NCI-H2171 treated with DMSO at 0.1 percent for 48 hours (cell line): ENCODE measurements around the gene SREBF2.
A peak's percentile ranks its signal among the peaks of the same experiment; 100 is the strongest.
"Not testable (repeated sequence)": the region's sequence is repeated elsewhere in the genome, so short reads cannot be mapped to it uniquely, and the experiment has no call there.

Experiments
- DNase-seq: peaks from one replicate; lab custom pipeline; 2025; lab: John Stamatoyannopoulos, UW

Gene SREBF2

DNA sequence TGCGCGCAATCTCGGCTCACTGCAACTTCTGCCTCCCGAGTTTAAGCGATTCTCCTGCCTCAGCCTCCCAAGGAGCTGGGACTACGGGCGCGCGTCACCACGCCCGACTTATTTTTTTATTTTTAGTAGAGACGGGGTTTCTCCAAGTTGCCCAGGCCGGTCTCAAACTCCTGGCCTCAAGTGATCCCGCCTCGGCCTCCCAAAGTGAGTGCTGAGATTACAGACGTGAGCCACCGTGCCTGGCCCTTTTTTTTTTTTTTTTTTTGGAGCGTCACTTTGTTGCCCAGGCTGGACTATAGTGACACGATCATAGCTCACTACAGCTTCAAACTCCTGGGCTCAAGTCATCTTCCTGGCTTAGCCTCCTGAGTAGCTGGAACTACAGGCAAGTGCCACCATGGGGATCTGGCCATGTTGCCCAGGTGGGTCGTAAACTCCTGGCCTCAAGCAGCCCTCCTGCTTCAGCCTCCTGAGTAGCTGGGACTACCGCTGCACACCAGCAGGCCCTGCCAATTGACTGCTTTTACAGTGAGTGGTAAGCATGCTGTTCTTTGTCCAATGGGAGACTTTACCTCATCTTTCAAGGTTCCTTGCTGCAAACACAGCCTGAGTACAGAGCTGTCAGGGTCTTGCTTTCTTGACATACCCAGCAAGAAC lies 114.6 kb downstream of the SREBF2 start:
- DNase-seq = no peak

DNA sequence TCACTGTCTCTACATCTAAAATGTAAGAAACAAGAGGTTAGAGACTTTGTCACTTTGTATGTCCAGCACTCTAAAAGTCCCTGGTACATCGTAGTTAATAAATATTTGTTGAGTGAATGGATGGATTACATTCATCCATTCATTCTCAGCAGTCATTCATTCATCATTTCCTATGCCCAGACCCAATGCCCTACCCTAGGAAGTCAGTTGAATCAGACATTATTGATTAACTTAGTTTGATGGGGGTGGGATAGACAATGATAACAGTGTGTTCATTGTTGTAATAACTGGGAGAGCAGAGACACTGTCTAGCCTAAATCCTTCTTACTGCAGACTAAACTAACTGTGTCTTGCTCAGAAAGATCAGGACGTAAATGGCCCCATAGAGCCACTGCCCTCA lies 115.2 kb downstream of the SREBF2 start:
- no peak for DNase-seq

DNA sequence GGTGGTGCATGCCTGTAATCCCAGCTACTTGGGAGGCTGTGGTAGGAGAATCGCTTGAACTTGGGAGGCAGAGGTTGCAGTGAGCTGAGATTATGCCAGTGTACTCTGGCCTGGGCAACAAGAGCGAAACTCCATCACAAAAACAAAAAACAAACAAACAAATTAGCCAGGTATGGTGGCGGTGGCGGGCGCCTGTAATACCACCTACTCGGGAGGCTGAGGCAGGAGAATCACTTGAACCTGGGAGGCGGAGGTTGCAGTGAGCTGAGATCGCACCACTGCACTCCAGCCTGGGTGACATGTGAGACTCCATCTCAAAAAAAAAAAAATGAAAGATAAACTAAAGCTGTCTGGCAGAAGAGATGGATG lies 116.0 kb downstream of the SREBF2 start:
- not testable (repeated sequence) for DNase-seq

DNA sequence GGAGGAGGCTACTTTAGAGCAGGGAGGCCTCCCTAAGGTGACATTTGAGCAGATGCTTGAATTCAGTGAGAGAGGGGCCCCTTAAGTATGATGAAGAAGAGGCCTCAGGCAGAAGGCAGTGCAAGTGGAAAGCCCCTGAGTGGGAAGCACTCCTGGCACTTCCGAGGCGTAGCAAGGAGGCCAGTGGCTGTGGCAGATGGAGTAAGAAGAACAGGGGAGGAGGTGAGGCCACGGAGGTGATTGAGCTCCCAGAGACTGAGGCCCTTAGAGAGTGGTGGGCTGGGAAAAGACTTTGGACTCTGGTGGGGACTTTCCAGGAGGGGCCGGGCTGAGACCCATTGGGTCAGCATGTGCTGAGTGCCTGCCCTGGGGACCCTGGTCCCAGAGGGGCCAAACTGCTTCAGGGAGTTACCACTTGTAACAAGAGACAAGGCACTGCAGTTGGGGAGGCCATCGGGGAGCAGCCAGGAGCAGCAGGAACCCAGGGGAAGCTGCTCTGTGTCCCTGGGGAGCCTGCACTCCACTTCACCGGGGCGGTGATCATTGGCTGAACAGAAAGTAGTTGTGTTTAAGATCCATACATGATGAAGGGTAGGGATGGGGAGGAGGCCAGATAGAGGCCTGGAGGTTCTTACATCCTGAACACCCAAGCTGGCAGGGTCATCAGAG lies 116.5 kb downstream of the SREBF2 start:
- DNase-seq = peak; percentile 89

DNA sequence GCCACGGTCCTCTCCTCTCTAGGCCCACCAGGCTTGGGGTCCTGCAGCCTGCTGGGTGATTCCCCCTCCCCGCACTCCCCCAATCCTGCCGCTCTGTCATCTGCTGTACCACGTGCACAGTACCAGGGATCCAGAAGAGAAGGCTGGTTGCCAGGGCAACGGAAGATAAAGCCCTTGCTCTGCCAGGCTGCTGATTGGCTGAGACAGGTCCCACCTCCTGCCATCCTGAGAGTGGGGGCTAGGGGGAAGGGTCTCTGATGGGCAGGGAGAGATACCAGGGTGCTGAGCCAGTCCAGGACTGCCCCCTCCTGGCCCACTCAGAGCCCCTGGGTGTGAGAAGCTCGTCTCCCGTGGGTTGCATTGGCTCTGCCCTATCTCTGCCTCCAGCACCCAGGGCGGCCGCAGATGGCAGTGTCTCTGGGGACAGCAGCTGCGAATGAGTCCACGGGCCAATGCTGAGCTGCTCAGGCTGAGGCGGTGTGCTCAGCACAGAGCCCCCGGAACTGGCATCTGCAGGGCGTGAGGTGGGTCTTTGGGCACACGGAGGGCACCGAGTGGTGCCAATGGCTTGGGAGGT lies 119.1 kb downstream of the SREBF2 start, which contains the start of gene SMIM45:
Gene SMIM45, plus strand, starts transcription at position 253 of the 577 bp plus-strand sequence.
- peak; percentile 95 for DNase-seq

DNA sequence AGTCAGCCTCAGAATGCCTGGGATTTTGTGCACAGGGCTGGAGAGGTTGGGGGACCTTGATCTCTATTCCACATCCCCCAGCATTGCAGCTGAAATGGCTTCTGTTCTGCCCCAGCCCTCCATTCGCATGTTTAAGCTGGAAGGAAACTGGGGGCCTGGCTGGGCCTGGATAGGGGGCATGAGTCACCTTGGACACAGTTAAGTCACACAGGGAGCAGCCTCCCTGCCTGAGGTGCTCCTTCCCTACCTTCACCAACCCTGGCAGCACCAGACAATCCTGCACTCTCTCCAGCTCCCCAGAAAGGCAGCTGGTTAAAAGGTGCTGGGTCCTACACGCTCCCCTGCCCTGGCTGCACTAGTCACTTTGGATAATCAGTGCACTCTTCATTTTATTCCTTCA lies 119.8 kb downstream of the SREBF2 start:
- DNase-seq = no peak
